ENCODE data around the gene RRAS2.

Gene RRAS2

GRCh38 chr11:14234446-14234845 is 124.5 kb downstream of the RRAS2 start:
- H3K27me3 ChIP-seq (ENCODE audit: control insufficient read depth, insufficient read depth, low read length), result no peaks in the 10 kb centered on the region

GRCh38 chr11:14232652-14233051 is 126.3 kb downstream of the RRAS2 start:
- Histone ChIP-seq H3K27me3 (ENCODE audit: control insufficient read depth, insufficient read depth, low read length) (no peaks in the 10 kb centered on the region), H2AFZ (no peak overlapping the region), H3K36me3 (ENCODE audit: control insufficient read depth, insufficient read depth, low read length) (no peaks in the 10 kb centered on the region), H3K4me3 (ENCODE audit: low read depth, low read length) (no peak overlapping the region), H3K4me2 (ENCODE audit: low read length) (no peak overlapping the region), H3K79me2 (no peaks in the 10 kb centered on the region), H3K9ac (no peak overlapping the region), H3K9me3 (ENCODE audit: control insufficient read depth, low read length) (no peaks in the 10 kb centered on the region), H3K27ac (no peak overlapping the region), H3K4me1 (no peaks in the 10 kb centered on the region)
- TF ChIP-seq CTCF (IDR thresholded peaks at IDR 0.05), result no peak

More at GRCh38 chr11:14234446-14234845, 124.5 kb downstream of the RRAS2 start:
- no peak overlapping the region for H2AFZ ChIP-seq
- TF ChIP-seq CTCF (IDR thresholded peaks at IDR 0.05), result no peak
- H3K9me3 ChIP-seq (ENCODE audit: control insufficient read depth, low read length), result no peaks in the 10 kb centered on the region
- H3K36me3 ChIP-seq (ENCODE audit: control insufficient read depth, insufficient read depth, low read length), result no peaks in the 10 kb centered on the region
- H3K4me3 ChIP-seq (ENCODE audit: low read depth, low read length), result no peak overlapping the region
- no peaks in the 10 kb centered on the region for H3K4me1 ChIP-seq
- H3K4me2 ChIP-seq (ENCODE audit: low read length), result no peak overlapping the region
- no peak overlapping the region for H3K27ac ChIP-seq
- H3K9ac ChIP-seq, result no peak overlapping the region
- no peaks in the 10 kb centered on the region for H3K79me2 ChIP-seq

GRCh38 chr11:14230407-14230806 is 128.6 kb downstream of the RRAS2 start:
- Histone ChIP-seq H3K4me2 (ENCODE audit: low read length) (no peak overlapping the region), H2AFZ (no peak overlapping the region), H3K36me3 (ENCODE audit: control insufficient read depth, insufficient read depth, low read length) (no peaks in the 10 kb centered on the region), H3K79me2 (no peaks in the 10 kb centered on the region), H3K9me3 (ENCODE audit: control insufficient read depth, low read length) (no peaks in the 10 kb centered on the region), H3K4me1 (no peaks in the 10 kb centered on the region), H3K4me3 (ENCODE audit: low read depth, low read length) (no peak overlapping the region), H3K27ac (no peak overlapping the region), H3K9ac (no peak overlapping the region), H3K27me3 (ENCODE audit: control insufficient read depth, insufficient read depth, low read length) (no peaks in the 10 kb centered on the region)
- no peak for TF ChIP-seq CTCF (IDR thresholded peaks at IDR 0.05)

- TF ChIP-seq CTCF (IDR thresholded peaks at IDR 0.05), result no peak
- H3K27me3 ChIP-seq (ENCODE audit: control insufficient read depth, insufficient read depth, low read length), result no peaks in the 10 kb centered on the region
- no peaks in the 10 kb centered on the region for H3K79me2 ChIP-seq
- no peak overlapping the region for H2AFZ ChIP-seq
- no peak overlapping the region for H3K4me3 ChIP-seq (ENCODE audit: low read depth, low read length)
- no peaks in the 10 kb centered on the region for H3K9me3 ChIP-seq (ENCODE audit: control insufficient read depth, low read length)
- no peak overlapping the region for H3K4me2 ChIP-seq (ENCODE audit: low read length)
- H3K36me3 ChIP-seq (ENCODE audit: control insufficient read depth, insufficient read depth, low read length), result no peaks in the 10 kb centered on the region
- no peak overlapping the region for H3K9ac ChIP-seq
- no peak overlapping the region for H3K27ac ChIP-seq
- no peaks in the 10 kb centered on the region for H3K4me1 ChIP-seq
Observed at GRCh38 chr11:14229472-14229871, 129.5 kb downstream of the RRAS2 start.

GRCh38 chr11:14228356-14228755 is 130.6 kb downstream of the RRAS2 start:
- Histone ChIP-seq H3K36me3 (ENCODE audit: control insufficient read depth, insufficient read depth, low read length) (no peaks in the 10 kb centered on the region), H3K27me3 (ENCODE audit: control insufficient read depth, insufficient read depth, low read length) (no peaks in the 10 kb centered on the region), H3K4me2 (ENCODE audit: low read length) (no peak overlapping the region), H3K4me1 (no peaks in the 10 kb centered on the region), H3K27ac (no peak overlapping the region), H3K79me2 (no peaks in the 10 kb centered on the region), H3K9ac (no peak overlapping the region), H3K4me3 (ENCODE audit: low read depth, low read length) (no peak overlapping the region), H3K9me3 (ENCODE audit: control insufficient read depth, low read length) (no peaks in the 10 kb centered on the region), H2AFZ (no peak overlapping the region)
- no peak for TF ChIP-seq CTCF (IDR thresholded peaks at IDR 0.05)

Data from parathyroid adenoma (tissue), 2 donors.